ENCODE data around the gene DYNC1H1.
A peak's percentile ranks its signal among the peaks of the same experiment; 100 is the strongest.
"Not testable (repeated sequence)": the region's sequence is repeated elsewhere in the genome, so short reads cannot be mapped to it uniquely, and the experiment has no call there.

DYNC1H1 gene

DNA sequence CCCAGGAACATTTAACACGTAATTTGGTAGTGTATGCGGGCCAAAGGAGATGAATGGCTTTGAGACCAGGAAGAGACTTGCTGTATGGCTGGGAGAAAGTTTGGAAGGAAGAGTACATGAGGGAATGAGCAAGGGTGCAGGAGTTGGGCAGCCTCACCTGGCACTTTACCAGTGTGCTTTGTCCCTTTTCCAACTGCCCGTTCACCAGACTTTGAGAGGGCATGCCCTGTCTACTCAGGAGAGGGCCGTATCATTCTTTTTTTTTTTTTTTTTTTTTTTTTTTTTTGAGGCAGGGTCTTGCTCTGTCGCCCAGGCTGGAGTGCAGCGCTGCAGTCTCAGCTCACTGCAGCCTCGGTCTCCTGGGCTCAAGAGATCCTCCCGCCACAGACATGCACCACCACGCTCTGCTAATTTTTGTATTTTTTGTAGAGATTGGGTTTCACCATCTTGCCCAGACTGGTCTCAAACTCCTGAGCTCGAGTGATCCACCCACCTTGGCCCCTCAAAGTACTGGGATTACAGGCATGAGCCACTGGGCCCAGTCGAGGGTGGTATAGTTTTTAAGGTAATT lies 6.5 kb downstream of the DYNC1H1 start:
- DNase-seq (ENCODE audit: extremely low spot score): no peak
- ChIA-PET POLR2A (no interaction called here), CTCF (interaction anchor here (0.6 to 2.7 kb wide), 2 partner anchors 10 to 157 kb away, joined by 3 to 20 read pairs; no protein-coding TSS in a partner anchor)
- TF ChIP-seq ELF4 (IDR thresholded peaks at IDR 0.05) (no peak), L3MBTL2 (conservative IDR thresholded peaks at IDR 0.05) (no peak), SP1 (IDR thresholded peaks at IDR 0.05) (no peak), ZNF384 (IDR thresholded peaks at IDR 0.05) (peak; percentile 67), PKNOX1 (IDR thresholded peaks at IDR 0.05) (no peak)

GRCh38 chr14:101971458-101971857 lies 7.1 kb downstream of the DYNC1H1 start:
- CTCF ChIA-PET: interaction anchor here (2.7 kb wide), 1 partner anchor 11 kb away, joined by 20 read pairs; no protein-coding TSS in a partner anchor
- POLR2A ChIA-PET; DNase-seq (ENCODE audit: extremely low spot score): not testable (repeated sequence)

DNA sequence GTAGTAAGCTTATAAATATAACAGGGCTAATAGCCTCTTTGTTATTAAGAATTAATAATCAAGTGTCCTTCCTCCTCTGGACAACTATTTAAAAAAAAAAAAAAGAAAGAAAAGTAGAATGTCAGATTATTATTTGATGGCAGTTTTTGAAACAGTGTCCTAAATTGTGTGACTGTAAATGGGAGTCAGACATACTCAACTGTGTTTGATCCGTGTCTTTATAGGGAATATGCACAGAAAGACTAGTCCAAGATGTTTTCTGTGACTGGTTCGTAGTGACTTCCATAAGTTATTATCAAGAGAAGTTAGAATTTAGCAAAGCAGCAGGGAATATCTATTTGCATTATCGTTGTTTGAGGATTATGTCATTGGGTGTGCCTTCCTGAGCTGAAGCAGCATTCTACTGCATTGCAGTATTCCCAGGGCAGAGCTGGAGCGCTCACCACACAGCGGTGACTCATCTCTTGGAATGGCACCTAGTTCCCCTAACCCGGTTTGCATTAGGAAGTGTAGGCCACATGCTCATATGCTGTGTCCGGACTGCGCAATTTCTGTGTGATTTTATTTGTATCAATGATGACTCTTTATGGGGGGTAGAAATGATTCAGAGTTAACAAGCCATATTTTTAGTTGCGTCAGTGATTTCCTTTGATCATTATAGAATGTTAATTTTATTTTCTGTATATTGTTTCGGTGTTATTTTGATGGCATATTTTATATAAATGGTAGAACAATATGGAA lies 7.9 kb downstream of the DYNC1H1 start:
- CTCF ChIA-PET: interaction anchor here (2.7 kb wide), 1 partner anchor 12 kb away, joined by 20 read pairs; no protein-coding TSS in a partner anchor
- no peak for TF ChIP-seq ELF4 (IDR thresholded peaks at IDR 0.05)
- no peak for TF ChIP-seq ARNT (IDR thresholded peaks at IDR 0.05)
- no peak for TF ChIP-seq CTBP1 (IDR thresholded peaks at IDR 0.05; ENCODE audit: borderline replicate concordance)
- no peak for TF ChIP-seq FOXK2 (IDR thresholded peaks at IDR 0.05)
- TF ChIP-seq NFRKB (IDR thresholded peaks at IDR 0.05): no peak
- TF ChIP-seq SP1 (IDR thresholded peaks at IDR 0.05): no peak
- no peak for TF ChIP-seq FOXM1 (IDR thresholded peaks at IDR 0.05; ENCODE audit: borderline replicate concordance)
- no peak for TF ChIP-seq BHLHE40 (IDR thresholded peaks at IDR 0.05; ENCODE audit: borderline replicate concordance)
- TF ChIP-seq TARDBP (IDR thresholded peaks at IDR 0.05): no peak
- no peak for TF ChIP-seq ZNF384 (IDR thresholded peaks at IDR 0.05)
- no peak for TF ChIP-seq LEF1 (IDR thresholded peaks at IDR 0.05; ENCODE audit: borderline replicate concordance)
- TF ChIP-seq SUZ12 (IDR thresholded peaks at IDR 0.05): no peak
- DNase-seq (ENCODE audit: extremely low spot score): peak; percentile 65
- POLR2A ChIA-PET: interaction anchor here (1.5 kb wide), 1 partner anchor 24 kb away, joined by 5 read pairs; no protein-coding TSS in a partner anchor

DNA sequence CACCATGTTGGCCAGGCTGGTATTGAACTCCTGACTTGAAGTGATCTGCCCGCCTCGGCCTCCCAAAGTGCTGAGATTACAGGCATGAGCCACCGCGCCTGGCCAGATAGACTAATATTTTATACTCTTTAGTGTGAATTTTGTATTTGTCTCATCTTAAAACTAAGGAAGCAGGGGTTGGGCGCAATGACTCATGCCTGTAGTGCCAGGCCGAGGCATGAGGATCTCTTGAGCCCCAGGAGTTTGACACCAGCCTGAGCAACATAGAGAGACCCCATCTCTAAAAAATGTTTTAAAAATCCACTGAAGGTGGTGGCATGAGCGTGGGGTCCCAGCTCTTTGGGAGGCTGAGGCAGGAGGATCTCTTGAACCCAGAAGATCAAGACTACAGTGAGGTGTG lies 9.0 kb downstream of the DYNC1H1 start:
- no peak for DNase-seq (ENCODE audit: extremely low spot score)
- ChIA-PET POLR2A (interaction anchor here (1.5 kb wide), 1 partner anchor 25 kb away, joined by 5 read pairs; no protein-coding TSS in a partner anchor), CTCF (interaction anchor here (2.7 kb wide), 1 partner anchor 13 kb away, joined by 20 read pairs; no protein-coding TSS in a partner anchor)
- TF ChIP-seq SP1 (IDR thresholded peaks at IDR 0.05) (no peak), HDGF (IDR thresholded peaks at IDR 0.05; ENCODE audit: borderline replicate concordance) (no peak), SUZ12 (IDR thresholded peaks at IDR 0.05) (no peak), BHLHE40 (IDR thresholded peaks at IDR 0.05; ENCODE audit: borderline replicate concordance) (no peak), FOXK2 (IDR thresholded peaks at IDR 0.05) (no peak), CTBP1 (IDR thresholded peaks at IDR 0.05; ENCODE audit: borderline replicate concordance) (no peak), ARNT (IDR thresholded peaks at IDR 0.05) (no peak), LEF1 (IDR thresholded peaks at IDR 0.05; ENCODE audit: borderline replicate concordance) (no peak), L3MBTL2 (conservative IDR thresholded peaks at IDR 0.05) (no peak), TARDBP (IDR thresholded peaks at IDR 0.05) (no peak), FOXA1 (IDR thresholded peaks at IDR 0.05) (no peak), PKNOX1 (IDR thresholded peaks at IDR 0.05) (no peak), ZNF384 (IDR thresholded peaks at IDR 0.05) (no peak), FOXM1 (IDR thresholded peaks at IDR 0.05; ENCODE audit: borderline replicate concordance) (no peak)

DNA sequence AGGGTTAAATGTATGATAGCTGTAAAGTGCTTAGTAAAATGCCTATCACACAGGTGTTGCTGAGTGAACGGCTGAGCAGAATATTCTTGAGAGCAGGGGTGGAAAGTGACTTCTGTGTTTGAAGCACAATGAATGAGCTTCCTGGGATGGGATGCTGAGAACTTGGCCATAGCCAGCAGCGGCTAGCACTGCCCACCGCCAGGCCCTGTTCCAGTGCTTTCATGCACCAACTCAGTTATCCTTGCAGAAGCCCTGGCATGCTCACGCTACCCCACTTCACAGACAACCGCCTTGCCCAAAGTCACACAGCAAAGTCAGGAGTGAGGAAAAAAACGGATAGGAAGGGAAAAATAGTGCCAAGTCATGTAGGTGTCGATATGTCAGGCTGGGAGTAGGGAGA lies 10.9 kb downstream of the DYNC1H1 start:
- ChIA-PET POLR2A (no interaction called here), CTCF (no interaction called here)
- TF ChIP-seq FOXK2 (IDR thresholded peaks at IDR 0.05) (no peak), PKNOX1 (IDR thresholded peaks at IDR 0.05) (no peak), ZNF384 (IDR thresholded peaks at IDR 0.05) (no peak), L3MBTL2 (conservative IDR thresholded peaks at IDR 0.05) (no peak), NFRKB (IDR thresholded peaks at IDR 0.05) (no peak), LEF1 (IDR thresholded peaks at IDR 0.05; ENCODE audit: borderline replicate concordance) (no peak), HDGF (IDR thresholded peaks at IDR 0.05; ENCODE audit: borderline replicate concordance) (no peak), SUZ12 (IDR thresholded peaks at IDR 0.05) (no peak), CTBP1 (IDR thresholded peaks at IDR 0.05; ENCODE audit: borderline replicate concordance) (no peak), SP1 (IDR thresholded peaks at IDR 0.05) (no peak), ARNT (IDR thresholded peaks at IDR 0.05) (no peak), ELF4 (IDR thresholded peaks at IDR 0.05) (no peak), FOXA1 (IDR thresholded peaks at IDR 0.05) (no peak), TARDBP (IDR thresholded peaks at IDR 0.05) (no peak), BHLHE40 (IDR thresholded peaks at IDR 0.05; ENCODE audit: borderline replicate concordance) (no peak), FOXM1 (IDR thresholded peaks at IDR 0.05; ENCODE audit: borderline replicate concordance) (no peak)
- no peak for DNase-seq (ENCODE audit: extremely low spot score)
